GM18873 (cell line): ENCODE results near the gene MAGEB16.

ENCODE experiments used
- ATAC-seq: cut with Tn5 transposase; IDR thresholded peaks from one replicate; pipeline ENCODE4 v1.9.1; 2021; ENCODE audit warnings: mild to moderate bottlenecking, moderate library complexity, moderate number of reproducible peaks; ENCODE audit not compliant: unreplicated experiment, low FRiP score

Gene MAGEB16

GRCh38 chrX:35798042-35798441, at the start of gene MAGEB16:
Gene MAGEB16 (plus strand): TSS chrX:35798342. CDS start chrX:35802197, 3,855 bp downstream.
- ATAC-seq: no peak

GRCh38 chrX:35773958-35774564, 24.1 kb upstream of the MAGEB16 start:
- no peak for ATAC-seq

GRCh38 chrX:35785075-35785474, 13.1 kb upstream of the MAGEB16 start:
- no peak for ATAC-seq

- no peak for ATAC-seq
Observed at GRCh38 chrX:35786271-35786670, 11.9 kb upstream of the MAGEB16 start.

GRCh38 chrX:35787867-35788266, 10.3 kb upstream of the MAGEB16 start:
- ATAC-seq: no peak

- ATAC-seq: no peak
Observed at GRCh38 chrX:35800474-35800873, 2.3 kb downstream of the MAGEB16 start.

- no peak for ATAC-seq
Observed at GRCh38 chrX:35809781-35810180, 11.6 kb downstream of the MAGEB16 start.

- ATAC-seq: no peak
Observed at GRCh38 chrX:35819241-35819640, 21.1 kb downstream of the MAGEB16 start.

GRCh38 chrX:35826503-35826902, 28.4 kb downstream of the MAGEB16 start:
- no peak for ATAC-seq

GRCh38 chrX:35829501-35829900, 31.4 kb downstream of the MAGEB16 start:
- ATAC-seq: no peak

GRCh38 chrX:35841872-35842271, 43.7 kb downstream of the MAGEB16 start:
- ATAC-seq: no peak

- no peak for ATAC-seq
Observed at GRCh38 chrX:35842674-35843073, 44.5 kb downstream of the MAGEB16 start.

- ATAC-seq: no peak
Observed at GRCh38 chrX:35847736-35848135, 49.6 kb downstream of the MAGEB16 start.
